Transverse colon (tissue), 4 donors: ENCODE measurements around the gene ZMIZ1. TPM values are rescaled to one million over a fixed set of nuclear protein-coding genes. Genes with fewer than 3 reads are reported as not detected.

ENCODE experiments used
- DNase-seq: peaks from one replicate; pipeline ENCODE4 v3.0.0-alpha.2; 2019
- H3K27ac ChIP-seq, 4 donors: fragments of 200-600 bp; sonication (generic); 2 replicates each; pipeline ENCODE4 v1.5.1; 2016 to 2018; ENCODE audit warnings: inconsistent platforms in 4 of 4
- H3K27me3 ChIP-seq: fragments of 200-600 bp; sonication (generic); 2 replicates; pipeline ENCODE4 v1.5.1; 2017; ENCODE audit warnings: inconsistent platforms
- H3K36me3 ChIP-seq, 4 donors: fragments of 200-600 bp; sonication (generic); 2 replicates each; pipeline ENCODE4 v1.5.1; 2017 to 2019; ENCODE audit warnings: inconsistent platforms in 4 of 4
- H3K4me1 ChIP-seq, 4 donors: fragments of 200-600 bp; sonication (generic); 2 replicates each; pipeline ENCODE4 v1.5.1; 2017 to 2020; ENCODE audit warnings: inconsistent platforms in 4 of 4
- H3K4me3 ChIP-seq, 4 donors: fragments of 200-600 bp; sonication (generic); 1 replicate in 1 of 4; 2 replicates in 3 of 4; pipeline versions ENCODE4 v1.5.1 to v1.6.1; 2017 to 2019; ENCODE audit warnings: inconsistent platforms in 4 of 4
- H3K9me3 ChIP-seq, 2 donors: fragments of 200-600 bp; sonication (generic); 2 replicates each; pipeline ENCODE4 v1.5.1; 2017 to 2019; ENCODE audit warnings: inconsistent platforms in 2 of 2
- EP300 ChIP-seq: sonication (generic); formaldehyde crosslinking; IDR thresholded peaks from one replicate; pipeline ENCODE4 v1.6.1; 2017; ENCODE audit warnings: antibody characterized with exemption, low read depth
- POLR2A ChIP-seq: fragments of 450-650 bp; IDR thresholded peaks from one replicate; pipeline ENCODE4 v1.6.1; 2016; ENCODE audit warnings: antibody characterized with exemption, mild to moderate bottlenecking, moderate library complexity
- POLR2AphosphoS5 ChIP-seq, 3 donors: sonication (generic); formaldehyde crosslinking; IDR thresholded peaks; one replicate each; pipeline ENCODE4 v1.6.1; 2016; ENCODE audit warnings: antibody characterized with exemption in 3 of 3
- WGBS, 2 donors: methylation state at CpG; one replicate each; pipeline ENCODE4 v1.1.5; 2018; ENCODE audit warnings: low coverage in 1 of 2; 5-methylcytosine and 5-hydroxymethylcytosine counted together
- in situ Hi-C, 4 donors: fragments of 200-750 bp; cut with MboI; loops; one replicate each; pipeline versions ENCODE4 v1.15.0 to v1.15.1; 2017; ENCODE audit warnings: low sequenced_read_pairs in 3 of 4, low pct_ligation_motif_present in 1 of 4, low pct_unique_long_range_greater_than_20kb in 1 of 4
- intact Hi-C: fragments of 100-400 bp; cut with DNase I; formaldehyde crosslinking; loops from one replicate; pipeline ENCODE4 v1.15.1; 2023; ENCODE audit warnings: low total_unique reads
- total RNA-seq, 4 donors: library from RNA; depleted of rRNA; stranded (reverse); fragments of >200 nt; gene quantifications; one replicate each; pipeline ENCODE4 v1.1.0, GENCODE V29; 2016
- TF ChIP-seq, protein P1 (sequence below), 5 experiments: fragments of 200-600 bp in 3 of 5; fragments of 450-650 bp in 2 of 5; sonication (generic) in 3 of 5; IDR thresholded peaks; 1 replicate in 2 of 5; 2 replicates in 3 of 5; pipeline ENCODE4 v1.5.1; 2016 to 2017; ENCODE audit warnings: antibody characterized with exemption in 5 of 5, inconsistent platforms in 3 of 5, mild to moderate bottlenecking in 2 of 5, moderate library complexity in 1 of 5

ZMIZ1 gene
- total RNA-seq, 4 donors from 2014 or later: 32.0 to 108 (median 63.0) TPM

DNA sequence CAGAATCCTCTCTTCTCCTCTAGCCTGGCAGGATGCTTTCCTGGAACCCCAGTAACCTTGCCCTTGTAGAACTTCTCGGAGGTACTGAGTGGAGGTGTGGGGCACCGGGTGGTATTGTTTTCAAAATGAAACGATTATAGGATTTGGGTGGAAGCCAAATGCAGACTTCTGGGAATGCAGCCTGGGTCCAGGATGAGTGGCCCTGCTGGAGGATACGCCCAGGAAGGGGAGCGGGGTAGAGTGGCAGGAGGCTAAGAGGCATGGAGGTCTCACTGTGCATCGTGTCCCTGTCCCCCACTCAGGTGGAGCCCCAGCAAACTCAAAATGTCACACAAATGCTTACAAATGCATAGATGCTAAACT lies 169.4 kb downstream of the ZMIZ1 start:
- no peak for TF ChIP-seq EP300
- no peak for TF ChIP-seq POLR2A
- TF ChIP-seq, protein P1, sequence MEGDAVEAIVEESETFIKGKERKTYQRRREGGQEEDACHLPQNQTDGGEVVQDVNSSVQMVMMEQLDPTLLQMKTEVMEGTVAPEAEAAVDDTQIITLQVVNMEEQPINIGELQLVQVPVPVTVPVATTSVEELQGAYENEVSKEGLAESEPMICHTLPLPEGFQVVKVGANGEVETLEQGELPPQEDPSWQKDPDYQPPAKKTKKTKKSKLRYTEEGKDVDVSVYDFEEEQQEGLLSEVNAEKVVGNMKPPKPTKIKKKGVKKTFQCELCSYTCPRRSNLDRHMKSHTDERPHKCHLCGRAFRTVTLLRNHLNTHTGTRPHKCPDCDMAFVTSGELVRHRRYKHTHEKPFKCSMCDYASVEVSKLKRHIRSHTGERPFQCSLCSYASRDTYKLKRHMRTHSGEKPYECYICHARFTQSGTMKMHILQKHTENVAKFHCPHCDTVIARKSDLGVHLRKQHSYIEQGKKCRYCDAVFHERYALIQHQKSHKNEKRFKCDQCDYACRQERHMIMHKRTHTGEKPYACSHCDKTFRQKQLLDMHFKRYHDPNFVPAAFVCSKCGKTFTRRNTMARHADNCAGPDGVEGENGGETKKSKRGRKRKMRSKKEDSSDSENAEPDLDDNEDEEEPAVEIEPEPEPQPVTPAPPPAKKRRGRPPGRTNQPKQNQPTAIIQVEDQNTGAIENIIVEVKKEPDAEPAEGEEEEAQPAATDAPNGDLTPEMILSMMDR (IDR thresholded peaks at IDR 0.05): no peak
- TF ChIP-seq POLR2AphosphoS5 (IDR thresholded peaks at IDR 0.05): no peak
- no peaks in the 10 kb centered on the region for H3K36me3 ChIP-seq
- peak overlapping the region; percentile 70 to 91 (median 89) for H3K27ac ChIP-seq
- 50% methylated on average over 6 of the region's 6 CpGs; no CpG with 5 or more reads in 1 of the 2 donors for WGBS, 2 donors
- no peaks in the 10 kb centered on the region for H3K9me3 ChIP-seq
- no peaks in the 10 kb centered on the region for H3K27me3 ChIP-seq
- intact Hi-C loops (no loop called here), in situ Hi-C loops (no loop called here)
- H3K4me3 ChIP-seq: no peak overlapping the region
- peaks cover 29 to 59% (median 36%) of the 10 kb centered on the region in 4 donors for H3K4me1 ChIP-seq
- no peak for DNase-seq

DNA sequence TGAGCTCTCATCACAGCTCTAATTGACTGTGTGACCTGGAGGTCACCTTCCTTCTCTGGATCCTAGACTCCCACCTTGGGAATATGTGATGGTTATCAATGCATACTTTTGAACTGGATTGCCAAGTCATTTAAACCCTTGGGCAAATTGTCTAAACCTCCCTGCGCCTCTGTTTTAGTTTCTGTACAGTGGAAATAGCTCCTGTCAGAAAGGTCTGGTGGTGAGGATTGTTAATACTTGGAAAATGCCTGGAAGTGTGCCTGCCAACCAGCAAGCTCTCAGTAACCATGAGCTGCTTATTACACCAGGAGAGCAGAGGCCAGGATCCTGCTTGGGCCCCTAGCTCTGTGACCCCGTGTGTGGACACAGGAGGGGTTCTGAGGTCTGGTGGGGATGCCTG lies 169.8 kb downstream of the ZMIZ1 start:
- in situ Hi-C loops (no loop called here), intact Hi-C loops (no loop called here)
- no peak overlapping the region for H3K4me3 ChIP-seq
- H3K4me1 ChIP-seq: peaks cover 29 to 59% (median 36%) of the 10 kb centered on the region in 4 donors
- 60 to 73% methylated on average over 1 to 2 of the region's 2 CpGs for WGBS, 2 donors
- H3K27ac ChIP-seq: peak overlapping the region; percentile 70 to 91 (median 89)
- no peaks in the 10 kb centered on the region for H3K36me3 ChIP-seq
- no peaks in the 10 kb centered on the region for H3K27me3 ChIP-seq
- DNase-seq: no peak
- no peaks in the 10 kb centered on the region for H3K9me3 ChIP-seq
- TF ChIP-seq POLR2AphosphoS5 (IDR thresholded peaks at IDR 0.05) (no peak), EP300 (no peak), POLR2A (no peak)
- TF ChIP-seq, protein P1 (IDR thresholded peaks at IDR 0.05): no peak

DNA sequence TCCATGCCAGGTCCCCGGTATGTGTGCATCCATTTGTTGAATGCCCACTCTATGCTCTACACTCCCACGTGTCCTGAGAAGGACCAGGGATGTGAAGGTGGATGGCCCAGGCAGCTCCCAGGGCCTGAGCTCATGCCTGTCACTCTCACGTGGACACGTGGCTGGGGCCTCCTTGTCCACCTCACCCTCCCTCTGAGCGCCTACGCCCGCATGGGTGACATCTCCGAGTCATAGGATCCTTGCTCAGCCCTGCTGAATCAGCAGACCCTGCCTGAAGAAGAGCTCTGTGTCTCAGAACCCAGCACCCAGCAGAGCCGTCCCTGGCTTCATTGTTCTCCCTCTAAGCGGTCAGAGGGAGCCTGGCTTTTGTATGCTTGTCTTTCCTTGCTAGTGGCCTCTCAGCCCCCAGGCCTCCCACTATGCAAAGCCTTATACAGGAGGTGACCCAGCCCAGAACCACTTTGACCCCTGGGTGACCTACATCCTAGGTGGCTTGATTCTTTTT lies 170.6 kb downstream of the ZMIZ1 start:
- H3K4me1 ChIP-seq: peaks cover 35 to 63% (median 39%) of the 10 kb centered on the region in 4 donors
- peak in 2 of 3 donors; percentile 20 to 22 for TF ChIP-seq POLR2AphosphoS5 (IDR thresholded peaks at IDR 0.05)
- TF ChIP-seq EP300: no peak
- no peak for TF ChIP-seq POLR2A
- TF ChIP-seq, protein P1 (IDR thresholded peaks at IDR 0.05): no peak
- H3K9me3 ChIP-seq: no peaks in the 10 kb centered on the region
- DNase-seq: no peak
- WGBS, 2 donors: 74% methylated on average over 9 of the region's 10 CpGs; no CpG with 5 or more reads in 1 of the 2 donors
- no peak overlapping the region for H3K4me3 ChIP-seq
- no peaks in the 10 kb centered on the region for H3K27me3 ChIP-seq
- in situ Hi-C loops: no loop called here
- H3K36me3 ChIP-seq: no peaks in the 10 kb centered on the region
- intact Hi-C loops: no loop called here
- peak overlapping the region; percentile 70 to 91 (median 89) for H3K27ac ChIP-seq

DNA sequence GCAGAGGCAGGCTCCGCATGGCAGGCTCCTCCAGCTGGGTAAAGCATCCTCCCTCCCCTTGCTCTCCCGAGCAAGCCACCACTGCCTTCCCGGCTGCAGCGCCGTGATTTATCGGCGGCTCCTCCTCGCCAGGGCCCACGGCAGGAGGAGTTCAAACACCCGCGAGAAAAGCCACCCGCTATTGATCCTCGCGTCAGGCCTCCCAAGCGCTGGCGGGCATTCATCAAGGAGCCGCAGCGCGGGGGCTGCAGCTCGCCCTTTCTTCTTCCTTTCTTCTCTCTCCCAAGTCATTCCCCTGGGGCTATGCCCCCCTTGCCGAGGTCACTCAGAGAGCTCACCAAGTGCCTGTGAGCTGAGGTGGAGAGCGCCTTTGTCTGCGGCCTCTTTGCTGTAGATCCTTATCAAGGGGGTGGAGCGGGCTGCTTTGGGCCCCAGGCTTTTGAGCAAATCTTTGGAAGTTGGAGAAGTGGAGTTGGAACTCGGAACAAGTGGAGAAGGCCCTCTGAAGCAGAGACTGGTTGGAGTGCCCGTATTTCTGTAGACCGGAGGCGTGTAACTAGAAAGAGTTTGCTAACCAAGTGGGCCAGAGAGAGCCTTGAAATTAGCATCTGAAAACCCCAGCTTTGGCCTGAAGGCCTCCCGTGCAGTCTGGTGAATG lies 171.3 kb downstream of the ZMIZ1 start:
- Histone ChIP-seq H3K36me3 (no peaks in the 10 kb centered on the region), H3K9me3 (no peaks in the 10 kb centered on the region), H3K27ac (peak overlapping the region; percentile 70 to 91 (median 89)), H3K4me3 (no peak overlapping the region), H3K27me3 (no peaks in the 10 kb centered on the region), H3K4me1 (peaks cover 36 to 66% (median 45%) of the 10 kb centered on the region in 4 donors)
- TF ChIP-seq, protein P1 (IDR thresholded peaks at IDR 0.05): no peak
- no peak for TF ChIP-seq POLR2A
- no peak for TF ChIP-seq EP300
- peak in 1 of 3 donors; percentile 5 for TF ChIP-seq POLR2AphosphoS5 (IDR thresholded peaks at IDR 0.05)
- in situ Hi-C loops: no loop called here
- DNase-seq: no peak
- 84% methylated on average over 29 of the region's 29 CpGs; no CpG with 5 or more reads in 1 of the 2 donors for WGBS, 2 donors
- intact Hi-C loops: no loop called here
